NCI-H146 (cell line): ENCODE data around the gene TSPAN9.

Experiments used
- DNase-seq: peaks from one replicate; lab custom pipeline; 2025; lab: John Stamatoyannopoulos, UW

The TSPAN9 gene

DNA sequence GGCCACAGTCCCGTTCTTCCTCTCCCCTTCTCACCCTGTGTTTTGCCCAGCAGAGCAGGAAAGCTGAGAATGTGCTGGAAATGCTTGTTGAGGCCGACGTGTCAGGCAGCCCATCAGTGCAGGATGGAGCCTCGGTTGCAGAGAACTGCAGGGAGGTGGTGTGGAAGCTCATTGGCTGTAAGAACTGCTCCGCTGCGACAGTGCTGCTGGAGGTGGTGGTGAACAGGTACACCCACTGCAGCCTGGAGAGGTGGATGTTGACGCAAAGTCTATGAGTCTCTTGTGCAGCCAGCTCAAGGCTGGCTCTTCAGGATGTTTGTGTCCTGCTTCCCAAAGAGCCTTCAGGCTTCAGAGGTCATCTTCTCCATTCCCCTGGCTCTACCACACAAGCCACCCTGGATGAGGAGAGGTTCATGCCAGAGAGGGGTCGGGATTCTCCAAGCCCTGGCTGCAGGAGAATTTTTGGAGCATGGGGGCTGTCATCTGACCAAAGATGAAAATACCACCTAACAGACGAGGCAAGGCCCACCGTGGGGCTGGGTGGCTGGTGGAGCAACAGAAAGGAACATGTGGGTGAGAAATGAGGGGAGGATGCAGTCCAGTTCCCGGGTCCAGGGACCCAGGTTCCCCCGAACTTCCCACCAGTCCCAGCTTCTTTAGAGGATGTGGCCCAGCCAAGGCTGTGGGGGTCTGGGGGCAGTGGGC lies 239.7 kb downstream of the TSPAN9 start:
- DNase-seq = no peak

DNA sequence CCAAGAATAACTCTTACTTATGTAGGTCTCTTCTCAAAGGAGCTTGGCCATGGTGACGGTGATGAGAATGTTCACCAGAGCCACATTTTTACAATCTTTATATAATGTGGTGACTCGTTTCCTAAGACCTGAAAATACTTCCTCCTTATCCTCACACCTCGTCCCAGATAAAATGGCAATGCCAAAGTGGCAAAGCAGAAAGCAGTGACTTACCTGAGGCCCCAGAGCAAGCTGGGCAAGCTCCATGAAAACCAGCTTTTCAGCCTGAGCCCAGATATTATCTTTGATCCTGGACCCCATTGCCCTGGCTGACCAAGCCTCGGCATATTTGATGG lies 240.3 kb downstream of the TSPAN9 start:
- DNase-seq = no peak

DNA sequence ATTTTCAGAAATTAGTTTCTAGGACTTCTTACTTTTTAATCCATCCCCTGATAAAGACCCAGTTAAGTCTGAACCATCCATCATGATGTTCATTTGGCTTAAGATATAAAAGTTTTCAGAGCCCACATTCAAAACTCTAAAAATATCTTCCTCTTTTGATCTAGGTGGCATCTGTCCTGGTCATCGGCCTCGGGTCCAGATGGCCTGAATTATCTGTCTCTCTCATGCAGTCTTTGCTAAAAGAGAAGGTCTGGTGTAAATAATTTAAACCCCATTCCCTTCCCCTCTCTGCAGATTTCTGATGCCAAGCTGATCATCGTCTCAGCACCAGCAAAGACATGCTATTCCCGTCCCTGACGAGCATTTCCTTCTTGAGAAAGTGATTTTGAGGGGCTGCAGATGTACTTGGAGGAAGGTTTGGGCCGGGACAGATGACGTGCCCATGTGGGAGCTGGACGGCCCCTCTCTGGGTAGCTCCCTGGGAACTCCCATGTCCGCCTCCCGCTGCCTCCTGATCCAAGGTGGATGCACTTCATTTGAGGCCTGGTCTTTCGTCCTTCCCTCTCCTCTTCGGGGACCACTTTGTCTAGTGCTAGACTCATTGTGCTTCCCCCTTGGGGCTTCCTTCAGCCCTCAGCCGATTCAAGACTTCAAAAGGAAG lies 240.8 kb downstream of the TSPAN9 start:
- DNase-seq = no peak

DNA sequence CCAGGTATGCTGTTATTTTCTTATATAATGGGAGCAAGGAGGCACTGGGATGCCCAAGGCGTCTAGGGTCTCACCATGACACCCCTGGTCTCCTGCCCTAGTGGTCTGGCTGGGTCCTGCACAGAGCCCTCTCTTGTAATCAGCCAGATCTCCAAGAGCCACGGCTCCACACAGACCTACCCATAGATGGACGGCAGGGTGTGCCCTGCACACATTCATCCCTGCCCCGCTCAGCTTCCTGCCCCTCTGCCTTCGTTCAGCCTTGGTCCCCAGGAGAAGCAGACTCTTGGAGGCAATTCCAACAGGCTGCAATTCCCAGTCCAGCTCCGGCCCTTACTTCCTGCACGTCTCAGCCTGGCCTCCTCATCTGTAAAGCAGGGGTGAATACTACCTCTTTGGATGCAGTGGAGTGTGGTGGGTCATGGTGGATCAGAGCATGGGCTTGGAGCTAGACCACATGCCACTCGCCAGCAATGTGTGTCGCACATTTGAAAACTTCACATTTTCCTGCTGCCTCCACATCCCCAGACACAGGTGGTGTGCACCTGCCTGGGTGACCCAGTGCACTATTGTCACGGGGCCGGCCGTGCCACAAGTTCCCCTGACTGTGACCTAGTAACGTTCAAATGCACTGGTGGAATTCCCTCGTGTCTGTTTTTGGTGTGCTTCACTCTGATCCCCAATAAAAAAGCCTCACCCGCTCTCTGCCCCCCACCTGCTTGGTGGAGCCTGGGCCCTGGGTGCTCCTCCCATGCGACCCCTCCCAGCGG lies 242.7 kb downstream of the TSPAN9 start:
- DNase-seq = no peak

DNA sequence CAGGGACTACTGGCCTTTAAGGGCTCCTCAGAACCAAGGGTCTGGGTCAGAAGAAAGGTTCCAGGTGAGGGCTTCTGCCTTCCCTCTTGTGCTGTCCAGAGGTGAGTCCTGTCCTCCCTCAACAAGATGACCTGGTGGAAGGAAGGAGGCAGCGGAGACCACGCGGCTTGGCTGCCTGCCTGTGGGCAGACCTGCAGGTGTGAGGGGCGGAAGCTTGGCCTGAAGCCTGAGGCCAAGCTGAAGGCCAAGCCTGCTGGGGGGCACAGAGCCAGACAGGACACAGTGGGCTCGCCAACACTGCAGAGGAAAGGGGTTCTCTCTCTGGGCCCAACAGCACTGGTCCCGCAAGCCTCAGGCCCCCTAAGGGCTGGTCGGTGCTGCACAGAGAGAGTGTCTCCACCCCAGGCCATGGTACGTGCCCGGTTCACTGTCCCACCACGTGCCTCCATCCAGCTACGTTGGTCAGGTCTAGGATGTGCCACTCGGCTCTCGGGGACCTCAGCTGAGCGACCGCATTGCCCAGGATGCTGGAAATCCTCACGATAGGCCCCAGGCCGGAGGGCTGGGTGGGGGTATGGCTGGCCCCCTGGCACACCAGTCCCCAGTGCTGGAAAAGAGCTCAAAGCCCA lies 243.8 kb downstream of the TSPAN9 start:
- DNase-seq = no peak

DNA sequence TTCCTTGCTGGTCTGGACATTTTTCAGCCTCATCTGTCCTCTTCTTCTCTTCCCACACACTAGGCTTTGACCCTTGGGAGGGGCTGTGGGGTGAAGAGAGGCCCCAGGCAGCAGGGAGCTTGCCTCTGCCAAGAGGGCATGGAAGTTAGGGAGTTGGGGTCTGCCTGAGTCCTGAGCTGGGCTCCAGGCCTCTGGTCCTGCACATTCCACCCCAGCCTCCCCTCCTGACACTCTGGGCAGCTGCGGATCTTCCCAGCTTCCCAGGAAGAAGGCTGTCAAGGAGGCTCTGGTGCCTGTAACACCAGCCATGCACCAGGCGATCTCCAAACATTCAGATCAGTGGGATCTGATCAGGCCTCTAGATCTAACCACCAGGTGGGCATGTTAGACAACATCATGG lies 244.7 kb downstream of the TSPAN9 start:
- DNase-seq = no peak

DNA sequence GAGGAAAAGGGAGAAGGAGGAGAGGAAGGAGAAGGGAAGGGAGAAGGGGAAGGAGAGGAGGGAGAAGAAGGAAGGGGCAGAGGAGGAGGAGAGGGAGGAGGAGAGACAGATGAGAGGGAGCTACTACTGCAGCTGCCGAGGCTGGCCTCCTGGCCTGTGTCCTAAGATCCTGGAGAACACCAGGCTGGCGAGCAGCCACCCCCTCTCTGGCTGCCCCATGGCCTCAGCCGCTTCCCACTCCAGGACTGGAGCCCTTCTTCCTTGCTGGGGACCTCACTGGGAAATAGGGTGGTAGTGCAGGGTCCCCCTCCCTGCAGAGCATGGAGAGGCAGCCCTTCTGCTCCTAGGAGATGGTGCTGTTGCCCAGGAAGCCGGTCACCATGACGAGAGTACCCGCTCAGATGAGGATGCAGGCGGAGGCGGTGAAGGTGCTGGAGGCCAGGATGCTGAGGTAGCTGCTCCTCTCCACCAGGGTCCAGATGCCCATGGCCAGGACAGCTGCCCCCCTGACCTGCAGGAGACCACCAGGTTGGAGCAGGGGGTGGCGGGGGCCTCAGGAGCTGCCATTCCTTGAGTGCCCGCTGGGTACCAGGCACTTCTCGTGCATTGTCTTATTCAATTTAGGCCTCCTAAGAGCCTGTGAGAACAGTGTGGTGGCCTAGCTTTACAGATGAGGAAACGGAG lies 246.0 kb downstream of the TSPAN9 start:
- no peak for DNase-seq

DNA sequence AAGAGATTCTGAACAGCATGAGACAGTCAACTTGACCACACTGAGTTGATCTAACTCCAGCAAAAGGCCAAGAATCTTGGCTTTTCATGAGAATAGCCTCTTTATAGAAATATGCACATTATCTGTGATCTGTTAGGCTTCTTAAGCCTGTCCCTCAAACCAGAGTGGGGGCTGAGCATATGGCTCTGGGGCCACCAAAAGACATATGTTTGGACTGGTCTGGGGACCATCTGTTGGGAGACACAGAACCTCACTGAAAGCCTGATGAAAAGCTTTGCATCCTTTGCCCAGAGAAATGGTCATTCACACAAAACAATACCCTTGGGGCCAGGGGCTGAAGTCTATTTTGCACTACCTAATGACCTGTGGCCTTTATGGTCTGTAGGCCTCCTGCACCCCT lies 248.6 kb downstream of the TSPAN9 start:
- no peak for DNase-seq

DNA sequence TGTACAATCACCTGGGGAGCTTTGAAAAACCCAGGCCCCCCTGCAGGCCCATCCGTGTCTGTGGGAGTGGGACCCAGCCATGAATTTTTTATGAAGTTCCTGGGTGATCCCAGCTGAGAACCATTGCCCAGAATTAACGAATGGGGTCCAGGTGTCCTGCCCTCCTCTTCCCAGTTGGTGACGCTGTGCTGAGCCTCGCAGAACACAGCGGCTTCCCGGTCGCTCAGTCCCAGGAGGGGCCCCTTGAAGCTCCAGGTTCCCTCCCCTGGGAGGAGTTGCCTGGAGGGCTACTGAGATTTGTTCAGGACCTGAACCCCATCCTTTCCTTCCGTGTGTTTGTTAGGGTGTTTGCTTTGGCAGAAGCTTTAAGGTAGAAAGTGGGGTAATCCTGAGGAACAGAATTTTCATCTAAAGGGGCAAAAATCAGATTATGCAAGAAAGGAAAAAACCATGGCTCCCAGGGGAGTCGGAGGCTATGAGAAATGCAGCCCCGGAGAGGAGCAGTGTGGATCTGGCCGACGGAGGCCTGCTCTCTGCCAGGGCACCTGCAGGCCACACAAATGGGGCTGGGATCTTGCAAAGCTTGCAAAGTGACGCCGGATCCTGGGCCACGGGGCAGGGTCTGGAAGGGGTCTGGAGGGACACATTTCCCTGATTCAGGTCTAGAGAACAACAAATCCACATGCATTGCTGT lies 249.1 kb downstream of the TSPAN9 start:
- no peak for DNase-seq

DNA sequence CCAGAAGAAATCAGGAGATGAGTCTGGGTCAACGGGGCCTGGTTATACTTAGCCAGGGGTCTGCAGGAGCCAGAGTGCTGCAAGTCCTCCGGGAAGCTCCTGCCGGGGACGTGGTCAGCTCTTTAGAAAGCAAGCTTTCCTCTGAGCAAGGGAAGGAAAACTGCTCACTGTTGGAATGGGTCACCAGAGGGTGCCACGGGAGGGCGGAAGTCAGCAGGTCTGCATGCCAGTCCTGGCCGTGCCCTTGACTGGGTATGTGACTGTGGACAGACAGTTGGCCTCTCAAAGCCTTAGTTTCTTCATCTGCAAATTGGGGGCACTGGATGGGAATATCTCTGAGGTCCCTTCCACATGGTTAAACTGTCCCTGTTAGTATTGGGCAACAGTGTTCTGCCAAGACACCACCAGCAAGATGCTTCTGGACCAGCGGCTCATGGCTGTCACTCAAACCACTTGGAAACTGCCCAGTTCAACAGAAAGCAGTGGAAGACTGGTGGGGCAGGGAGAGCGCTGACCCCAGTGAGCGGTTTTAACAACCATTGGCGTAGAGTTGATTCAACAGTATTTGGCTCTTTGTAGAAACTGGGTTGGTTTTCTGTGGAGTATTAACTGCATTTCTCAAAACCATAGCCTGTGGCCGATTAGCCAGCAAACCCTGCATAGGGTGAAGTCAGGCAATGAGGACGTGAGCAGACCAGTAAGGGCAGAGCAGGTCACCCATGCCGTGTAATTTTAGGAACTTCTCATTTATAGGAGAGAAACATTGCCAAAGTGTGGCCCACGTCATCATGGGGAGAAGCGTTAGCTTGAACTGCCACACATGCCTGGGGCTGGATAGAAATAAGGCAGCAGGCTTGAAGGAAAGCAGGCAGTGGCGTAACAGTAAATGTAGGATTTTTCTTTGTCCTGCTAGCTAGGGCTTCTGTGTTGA lies 249.9 kb downstream of the TSPAN9 start:
- no peak for DNase-seq

DNA sequence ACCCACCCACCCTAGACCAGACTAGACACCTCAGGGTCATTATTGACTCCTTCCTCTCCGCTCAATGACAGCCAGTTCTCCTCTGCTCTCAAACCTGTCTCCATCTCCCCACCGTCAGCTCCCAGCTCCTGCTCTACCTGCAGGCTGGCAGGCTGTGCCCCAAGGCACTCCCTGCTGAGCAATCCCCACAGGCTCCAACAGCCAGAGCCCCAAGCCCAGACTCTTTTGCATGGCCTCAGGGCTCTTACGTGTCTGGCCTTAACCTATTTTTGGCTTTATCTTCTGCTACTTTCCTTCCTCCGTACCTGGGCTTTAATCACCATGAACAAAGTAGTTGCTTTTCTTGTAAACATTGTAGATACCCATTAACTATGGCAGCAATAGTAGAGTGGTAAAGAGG lies 250.9 kb downstream of the TSPAN9 start:
- DNase-seq = peak; percentile 89

DNA sequence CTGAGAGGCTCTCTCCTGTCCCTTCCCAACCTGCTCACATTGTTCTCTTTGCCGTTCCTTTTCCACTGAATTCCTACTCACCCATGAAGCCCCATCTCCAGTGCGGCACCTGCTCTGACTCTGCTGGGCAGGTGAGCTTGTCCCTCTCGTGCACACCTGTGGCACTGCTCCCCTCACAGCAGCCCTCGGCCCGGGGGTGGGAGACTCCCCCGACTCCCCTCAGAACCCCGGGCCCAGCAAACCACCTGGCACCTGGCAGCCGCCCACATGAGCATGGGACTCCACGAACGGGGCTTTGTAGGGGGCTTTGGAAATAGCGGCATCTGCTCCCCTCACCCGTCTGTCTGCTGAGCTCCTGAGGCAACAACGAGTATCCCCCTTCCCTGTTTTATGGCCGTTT lies 251.4 kb downstream of the TSPAN9 start:
- DNase-seq = peak; percentile 68

DNA sequence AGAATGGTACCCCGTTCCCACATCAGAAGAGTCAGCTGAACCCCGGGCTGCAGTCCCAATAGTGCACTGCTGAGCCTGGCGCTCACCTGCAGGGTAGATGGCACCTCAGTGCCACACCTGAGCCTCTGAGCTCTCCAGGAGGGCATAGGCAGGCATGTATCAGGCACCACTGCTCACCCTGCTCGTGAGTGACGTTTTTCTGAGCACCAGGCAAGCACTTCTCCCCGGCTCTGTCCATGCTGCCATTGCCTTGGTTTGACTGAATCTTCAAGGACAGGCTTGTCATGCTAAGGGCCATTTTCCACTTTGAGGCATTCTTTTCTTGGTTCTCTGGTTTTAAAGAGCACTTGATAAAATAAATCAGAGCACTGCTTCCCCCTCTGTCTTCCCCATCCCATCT lies 252.2 kb downstream of the TSPAN9 start:
- no peak for DNase-seq

DNA sequence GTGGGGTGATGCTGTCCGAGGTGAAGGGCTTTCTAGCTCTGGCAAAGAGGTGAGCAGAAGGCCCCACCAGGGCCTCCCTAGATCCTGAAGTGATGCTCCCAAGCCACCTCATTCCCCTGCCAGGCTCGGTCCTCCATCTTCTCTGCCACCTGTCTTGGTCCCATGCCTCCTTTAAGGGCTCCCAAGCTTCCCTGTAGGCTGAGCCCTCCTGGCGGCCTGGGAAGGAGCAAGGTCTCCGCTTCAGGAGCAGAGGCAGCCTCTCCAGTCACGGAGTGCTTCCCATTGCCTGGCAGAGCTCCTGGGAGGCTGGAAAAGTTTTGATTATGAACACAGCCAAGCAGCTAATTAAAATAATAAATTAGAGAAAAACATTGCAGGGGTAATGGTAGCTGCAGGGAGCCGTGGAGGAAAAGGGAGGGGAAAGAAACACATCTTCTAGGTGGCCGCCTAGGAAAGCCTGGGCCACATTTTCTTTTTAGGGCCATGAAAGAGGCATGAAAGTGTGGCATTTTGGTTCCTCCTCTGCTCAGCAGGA lies 253.9 kb downstream of the TSPAN9 start:
- DNase-seq = no peak

DNA sequence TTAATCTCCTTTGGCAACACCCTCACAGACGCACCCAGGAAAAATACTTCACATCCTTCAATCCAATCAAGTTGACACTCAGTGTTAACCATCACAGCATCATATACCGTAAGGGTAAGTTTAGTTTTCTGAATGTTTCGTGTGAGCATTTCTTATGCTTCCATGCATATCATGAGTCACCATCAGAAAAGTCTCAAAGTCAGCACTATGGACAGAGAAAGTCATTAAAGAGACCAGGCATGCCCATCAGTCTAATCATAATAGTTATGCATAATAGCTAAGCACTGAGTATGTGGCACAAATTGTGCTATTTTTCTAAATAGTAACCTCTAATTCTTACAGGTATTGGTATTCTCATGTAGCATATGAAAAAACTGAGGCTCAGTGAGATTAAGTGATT lies 255.0 kb downstream of the TSPAN9 start:
- no peak for DNase-seq

DNA sequence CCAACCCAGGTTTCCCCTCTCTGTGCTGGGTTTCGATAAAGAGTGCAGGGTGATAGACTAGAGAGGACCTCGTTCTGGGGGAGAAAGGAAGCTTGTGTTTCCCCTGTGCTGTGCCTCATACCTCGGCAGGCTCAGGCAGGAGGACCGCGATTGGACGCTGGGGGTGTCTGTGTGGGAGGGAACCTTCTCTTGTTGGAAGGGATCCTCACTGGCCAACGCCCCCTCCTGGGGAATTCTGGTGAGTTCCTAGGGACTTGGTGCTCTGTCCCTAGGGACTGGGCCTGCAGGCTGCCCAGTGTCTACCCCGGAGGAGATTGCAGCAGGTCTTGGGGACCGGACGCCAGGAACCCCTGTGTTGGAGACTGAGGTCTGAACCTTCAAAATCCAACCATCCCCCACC lies 256.4 kb downstream of the TSPAN9 start:
- DNase-seq = peak; percentile 15

DNA sequence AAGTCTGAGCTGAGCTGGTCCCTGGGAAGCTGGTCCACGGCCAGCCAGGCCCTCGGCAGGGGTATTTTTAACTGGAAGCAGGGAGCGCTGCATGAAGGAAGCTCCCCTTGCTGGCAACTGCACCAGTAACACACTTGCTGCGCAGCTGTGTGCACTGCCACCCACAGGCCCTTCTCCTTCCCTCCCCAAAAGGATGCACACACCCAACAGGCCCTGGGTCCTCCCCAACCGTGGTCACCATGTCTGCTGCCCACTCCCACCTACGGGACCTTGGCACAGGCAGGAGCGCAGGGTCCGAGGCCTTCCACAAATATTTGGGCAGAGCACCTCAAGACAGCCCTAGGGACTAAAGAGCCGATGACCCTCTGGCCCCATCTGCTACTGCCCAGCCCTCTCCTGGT lies 256.8 kb downstream of the TSPAN9 start:
- no peak for DNase-seq

DNA sequence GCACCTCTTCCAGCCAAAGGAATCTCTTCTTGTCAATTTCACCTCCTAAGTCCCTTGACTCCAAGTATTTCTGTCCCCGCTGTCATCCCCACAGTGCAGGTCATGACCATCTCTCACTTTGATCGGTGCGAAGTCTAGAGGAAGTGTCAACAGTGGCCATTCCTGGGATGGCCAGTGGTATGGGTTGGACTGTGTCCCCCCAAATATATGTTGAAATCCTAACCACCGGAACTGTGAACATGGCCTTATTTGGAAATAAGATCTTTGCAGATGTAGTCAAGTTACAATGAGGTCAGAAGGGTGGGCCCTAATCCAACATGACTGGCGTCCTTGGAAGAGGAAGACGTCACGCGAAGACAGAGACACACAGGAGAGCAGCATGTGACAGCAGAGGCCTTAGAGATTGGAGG lies 257.9 kb downstream of the TSPAN9 start:
- no peak for DNase-seq
